HCT116 (cell line): ENCODE measurements around the gene COL20A1.

Experiments used
- CTCF ChIP-seq, 3 experiments: fragments of 200-600 bp in 1 of 3; sonication (generic) in 1 of 3; IDR thresholded peaks in 2 of 3; conservative IDR thresholded peaks in 1 of 3; 2 replicates each; pipeline ENCODE4 v1.5.1; 2012 to 2017; ENCODE audit warnings: low read depth in 2 of 3, low read length in 2 of 3, antibody characterized with exemption in 1 of 3, borderline replicate concordance in 1 of 3, control low read depth in 1 of 3, mild to moderate bottlenecking in 1 of 3, mixed read lengths in 1 of 3, mixed run types in 1 of 3, moderate library complexity in 1 of 3; ENCODE audit not compliant: insufficient read depth in 1 of 3
- EZH2 ChIP-seq: fragments of 200-600 bp; sonication (generic); IDR thresholded peaks from 2 replicates; pipeline ENCODE4 v1.6.1; 2017; ENCODE audit warnings: antibody characterized with exemption, mixed run types
- EZH2phosphoT487 ChIP-seq: fragments of 200-600 bp; IDR thresholded peaks from 2 replicates; pipeline ENCODE4 v1.6.1; 2018; ENCODE audit warnings: antibody characterized with exemption, borderline replicate concordance
- JUND ChIP-seq: IDR thresholded peaks from 2 replicates; pipeline ENCODE4 v1.6.1; 2012
- MAX ChIP-seq: IDR thresholded peaks from 2 replicates; pipeline ENCODE4 v1.6.1; 2012
- POLR2A ChIP-seq: IDR thresholded peaks from 2 replicates; pipeline ENCODE4 v1.7.0; 2011; ENCODE audit warnings: borderline replicate concordance; ENCODE audit not compliant: insufficient read depth, insufficient read length; ENCODE audit errors: extremely low read depth
- POLR2AphosphoS5 ChIP-seq: IDR thresholded peaks from 2 replicates; pipeline ENCODE4 v1.6.1; 2011; ENCODE audit warnings: mild to moderate bottlenecking, low read depth, low read length, moderate library complexity
- RAD21 ChIP-seq: IDR thresholded peaks from 2 replicates; pipeline ENCODE4 v1.6.1; 2012; ENCODE audit warnings: low read depth, mild to moderate bottlenecking
- REST ChIP-seq: IDR thresholded peaks from 2 replicates; pipeline ENCODE4 v1.6.1; 2012; ENCODE audit warnings: low read depth
- SIN3A ChIP-seq: IDR thresholded peaks from 2 replicates; pipeline ENCODE4 v1.6.1; 2012; ENCODE audit warnings: low read depth
- SRF ChIP-seq: IDR thresholded peaks from 2 replicates; pipeline ENCODE4 v1.6.1; 2012; ENCODE audit warnings: low read depth
- YY1 ChIP-seq: IDR thresholded peaks from 2 replicates; pipeline ENCODE4 v1.6.1; 2011; ENCODE audit warnings: low read length, low read depth, moderate library complexity, mild to moderate bottlenecking; ENCODE audit not compliant: insufficient replicate concordance; ENCODE audit errors: extremely low read depth
- ZBTB33 ChIP-seq: IDR thresholded peaks from 2 replicates; pipeline ENCODE4 v1.6.1; 2011; ENCODE audit warnings: mild to moderate bottlenecking, low read length, moderate library complexity; ENCODE audit not compliant: insufficient replicate concordance; ENCODE audit errors: extremely low read depth

- TF ChIP-seq CTCF (IDR thresholded peaks at IDR 0.05 in 2 of 3, conservative IDR thresholded peaks at IDR 0.05 in 1 of 3; ENCODE audit: borderline replicate concordance in 1 of 3, insufficient read depth in 1 of 3, low read depth in 2 of 3, low read length in 2 of 3): no peak
- TF ChIP-seq POLR2A: no peak
- no peak for TF ChIP-seq YY1
- TF ChIP-seq JUND: no peak
- TF ChIP-seq MAX: no peak
- no peak for TF ChIP-seq EZH2phosphoT487
- no peak for TF ChIP-seq SIN3A
- no peak for TF ChIP-seq EZH2
- no peak for TF ChIP-seq POLR2AphosphoS5
- TF ChIP-seq ZBTB33: no peak
- TF ChIP-seq RAD21: no peak
- no peak for TF ChIP-seq REST
- no peak for TF ChIP-seq SRF
These were observed 33.6 kb downstream of the COL20A1 start for GRCh38 chr20:63326314-63327230.
